ENCODE data around the gene SMARCB1. TPM values are rescaled to one million over a fixed set of nuclear protein-coding genes. Genes with fewer than 3 reads are reported as not detected.

The SMARCB1 gene
- total and polyA plus RNA-seq, 7 donors: 25.0 to 85.7 (median 43.9) TPM

- intact Hi-C loops (cut with DNase I): no loop called here
- H3K9me3 ChIP-seq: no peaks in the 10 kb centered on the region
- no peak within 1 kb of the TSS for H3K27ac ChIP-seq
- H3K4me3 ChIP-seq: no peak within 1 kb of the TSS
- DNase-seq: no peak
- 82 to 84% methylated on average over 14 of the region's 14 CpGs for WGBS, 2 donors
- H3K4me1 ChIP-seq: peaks cover 0 to 20% (median 17%) of the 10 kb centered on the region in 4 donors
- no peaks in the 10 kb centered on the region for H3K36me3 ChIP-seq
- no peaks in the 10 kb centered on the region for H3K27me3 ChIP-seq
- TF ChIP-seq POLR2A (IDR thresholded peaks at IDR 0.05) (no peak), CTCF (IDR thresholded peaks at IDR 0.05) (no peak), EP300 (IDR thresholded peaks at IDR 0.05) (no peak), POLR2AphosphoS5 (IDR thresholded peaks at IDR 0.05) (no peak)
Measured at GRCh38 chr22:23754220-23754919, 32.4 kb upstream of the SMARCB1 start, which contains the start of gene VPREB3. TSS of gene VPREB3 (minus strand) at chr22:23754425. CDS start at chr22:23754363, 62 bp downstream.

- intact Hi-C loops (cut with DNase I): no loop called here
- no peak for DNase-seq
- Histone ChIP-seq H3K27ac (no peak overlapping the region), H3K9me3 (no peaks in the 10 kb centered on the region), H3K27me3 (no peaks in the 10 kb centered on the region), H3K36me3 (no peaks in the 10 kb centered on the region), H3K4me3 (no peak overlapping the region), H3K4me1 (peaks cover 0 to 15% (median 13%) of the 10 kb centered on the region in 4 donors)
- TF ChIP-seq CTCF (IDR thresholded peaks at IDR 0.05) (no peak), POLR2AphosphoS5 (IDR thresholded peaks at IDR 0.05) (no peak), EP300 (IDR thresholded peaks at IDR 0.05) (no peak), POLR2A (IDR thresholded peaks at IDR 0.05) (no peak)
- 63 to 78% methylated on average over 6 of the region's 6 CpGs for WGBS, 2 donors
Measured at GRCh38 chr22:23754980-23755636, 31.7 kb upstream of the SMARCB1 start.

GRCh38 chr22:23755711-23756110 is 31.1 kb upstream of the SMARCB1 start:
- Histone ChIP-seq H3K27me3 (no peaks in the 10 kb centered on the region), H3K4me3 (no peak overlapping the region), H3K4me1 (peaks cover 0 to 9% (median 7%) of the 10 kb centered on the region in 4 donors), H3K9me3 (no peaks in the 10 kb centered on the region), H3K36me3 (no peaks in the 10 kb centered on the region), H3K27ac (no peak overlapping the region)
- intact Hi-C loops (cut with DNase I): no loop called here
- DNase-seq: no peak
- 65 to 88% methylated on average over 8 of the region's 8 CpGs for WGBS, 2 donors
- TF ChIP-seq CTCF (IDR thresholded peaks at IDR 0.05) (no peak), POLR2AphosphoS5 (IDR thresholded peaks at IDR 0.05) (no peak), POLR2A (IDR thresholded peaks at IDR 0.05) (no peak), EP300 (IDR thresholded peaks at IDR 0.05) (no peak)

GRCh38 chr22:23756891-23757290 is 29.9 kb upstream of the SMARCB1 start:
- Histone ChIP-seq H3K27ac (no peak overlapping the region), H3K27me3 (no peaks in the 10 kb centered on the region), H3K36me3 (no peaks in the 10 kb centered on the region), H3K9me3 (no peaks in the 10 kb centered on the region), H3K4me3 (no peak overlapping the region), H3K4me1 (peaks cover 0 to 2% (median 2%) of the 10 kb centered on the region in 4 donors)
- TF ChIP-seq CTCF (IDR thresholded peaks at IDR 0.05): no peak
- WGBS, 2 donors: 35 to 67% methylated on average over 4 of the region's 4 CpGs
- no peak for DNase-seq
- intact Hi-C loops (cut with DNase I): no loop called here

Measured in sigmoid colon (tissue), 7 donors.